ENCODE measurements around the gene LGR5.

The LGR5 gene

GRCh38 chr12:71439362-71439612 lies 311 bp upstream of the LGR5 start:
- DNase-seq (ENCODE audit: low read depth): no peak

- DNase-seq (ENCODE audit: low read depth): no peak
Measured at GRCh38 chr12:71440345-71440762, 756 bp downstream of the LGR5 start.

- DNase-seq (ENCODE audit: low read depth): peak; percentile 17
Measured at GRCh38 chr12:71440763-71441748, 1.5 kb downstream of the LGR5 start.

- no peak for DNase-seq (ENCODE audit: low read depth)
Measured at GRCh38 chr12:71441836-71442566, 2.4 kb downstream of the LGR5 start.

- no peak for DNase-seq (ENCODE audit: low read depth)
Measured at GRCh38 chr12:71442567-71442931, 3.0 kb downstream of the LGR5 start.

- DNase-seq (ENCODE audit: low read depth): no peak
Measured at GRCh38 chr12:71445071-71445470, 5.5 kb downstream of the LGR5 start.

- DNase-seq (ENCODE audit: low read depth): no peak
Measured at GRCh38 chr12:71447691-71448132, 8.1 kb downstream of the LGR5 start.

- DNase-seq (ENCODE audit: low read depth): no peak
Measured at GRCh38 chr12:71448150-71448581, 8.6 kb downstream of the LGR5 start.

GRCh38 chr12:71449373-71450070 lies 9.9 kb downstream of the LGR5 start:
- no peak for DNase-seq (ENCODE audit: low read depth)

GRCh38 chr12:71452006-71452405 lies 12.4 kb downstream of the LGR5 start:
- no peak for DNase-seq (ENCODE audit: low read depth)

GRCh38 chr12:71455028-71455737 lies 15.6 kb downstream of the LGR5 start:
- no peak for DNase-seq (ENCODE audit: low read depth)

- DNase-seq (ENCODE audit: low read depth): no peak
Measured at GRCh38 chr12:71456316-71456715, 16.7 kb downstream of the LGR5 start.

GRCh38 chr12:71456990-71457389 lies 17.4 kb downstream of the LGR5 start:
- DNase-seq (ENCODE audit: low read depth): no peak

GRCh38 chr12:71460318-71460717 lies 20.7 kb downstream of the LGR5 start:
- DNase-seq (ENCODE audit: low read depth): no peak

GRCh38 chr12:71460850-71461609 lies 21.4 kb downstream of the LGR5 start:
- DNase-seq (ENCODE audit: low read depth): peak; percentile 5

- no peak for DNase-seq (ENCODE audit: low read depth)
Measured at GRCh38 chr12:71461787-71462328, 22.3 kb downstream of the LGR5 start.

- DNase-seq (ENCODE audit: low read depth): no peak
Measured at GRCh38 chr12:71465796-71466195, 26.2 kb downstream of the LGR5 start.

- no peak for DNase-seq (ENCODE audit: low read depth)
Measured at GRCh38 chr12:71469258-71469750, 29.7 kb downstream of the LGR5 start.

- no peak for DNase-seq (ENCODE audit: low read depth)
Measured at GRCh38 chr12:71472441-71472911, 32.9 kb downstream of the LGR5 start.

- DNase-seq (ENCODE audit: low read depth): no peak
Measured at GRCh38 chr12:71474791-71475190, 35.2 kb downstream of the LGR5 start.

- no peak for DNase-seq (ENCODE audit: low read depth)
Measured at GRCh38 chr12:71475280-71475679, 35.7 kb downstream of the LGR5 start.
